AG10803 (cell line): Measurements from ENCODE around the gene GLCE.

Source experiments
- DNase-seq: peaks from one replicate; pipeline ENCODE4 v3.0.0; 2010; ENCODE audit warnings: low read depth
- H3K4me3 ChIP-seq: 2 replicates; pipeline ENCODE4 v1.5.1; 2011; ENCODE audit warnings: mild to moderate bottlenecking, low read length, control low read depth
- TF ChIP-seq, protein P1 (sequence below): conservative IDR thresholded peaks from 2 replicates; pipeline ENCODE4 v1.5.1; 2011; ENCODE audit warnings: mild to moderate bottlenecking, low read length, control low read depth, inconsistent platforms

The GLCE gene

DNA sequence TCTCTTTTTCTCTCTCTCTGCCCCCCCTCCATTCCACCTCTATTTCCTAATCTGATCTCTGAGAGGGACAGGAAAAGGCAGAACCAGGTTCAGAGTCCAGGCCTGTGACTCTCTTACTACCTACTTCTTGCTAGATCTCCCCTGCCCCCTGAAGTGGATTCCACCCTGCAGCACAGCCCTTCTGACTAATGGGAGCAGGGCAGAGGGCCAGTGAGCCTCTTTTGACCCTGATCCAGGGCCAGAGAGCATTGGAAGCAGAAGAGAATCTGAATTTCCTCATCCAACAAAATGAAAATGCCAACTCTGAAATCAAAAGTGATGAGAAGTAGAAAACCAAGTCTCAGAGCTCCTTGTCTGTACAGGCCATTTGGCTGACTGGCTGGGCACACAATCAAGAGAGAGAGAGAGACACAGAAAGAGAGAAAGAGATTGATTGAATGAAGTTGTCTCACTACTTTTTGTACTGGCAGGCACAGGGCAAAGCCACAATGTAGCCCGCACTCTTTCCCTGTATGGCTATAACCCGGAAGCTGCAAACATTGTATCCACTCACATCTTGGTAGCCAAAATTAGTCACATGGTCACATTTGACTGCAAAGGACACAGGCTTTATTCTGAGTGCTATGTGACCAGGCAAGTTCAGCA, 31.6 kb upstream of the GLCE start:
- TF ChIP-seq, protein P1, sequence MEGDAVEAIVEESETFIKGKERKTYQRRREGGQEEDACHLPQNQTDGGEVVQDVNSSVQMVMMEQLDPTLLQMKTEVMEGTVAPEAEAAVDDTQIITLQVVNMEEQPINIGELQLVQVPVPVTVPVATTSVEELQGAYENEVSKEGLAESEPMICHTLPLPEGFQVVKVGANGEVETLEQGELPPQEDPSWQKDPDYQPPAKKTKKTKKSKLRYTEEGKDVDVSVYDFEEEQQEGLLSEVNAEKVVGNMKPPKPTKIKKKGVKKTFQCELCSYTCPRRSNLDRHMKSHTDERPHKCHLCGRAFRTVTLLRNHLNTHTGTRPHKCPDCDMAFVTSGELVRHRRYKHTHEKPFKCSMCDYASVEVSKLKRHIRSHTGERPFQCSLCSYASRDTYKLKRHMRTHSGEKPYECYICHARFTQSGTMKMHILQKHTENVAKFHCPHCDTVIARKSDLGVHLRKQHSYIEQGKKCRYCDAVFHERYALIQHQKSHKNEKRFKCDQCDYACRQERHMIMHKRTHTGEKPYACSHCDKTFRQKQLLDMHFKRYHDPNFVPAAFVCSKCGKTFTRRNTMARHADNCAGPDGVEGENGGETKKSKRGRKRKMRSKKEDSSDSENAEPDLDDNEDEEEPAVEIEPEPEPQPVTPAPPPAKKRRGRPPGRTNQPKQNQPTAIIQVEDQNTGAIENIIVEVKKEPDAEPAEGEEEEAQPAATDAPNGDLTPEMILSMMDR, result no peak
- H3K4me3 ChIP-seq, result no peak overlapping the region
- peak; percentile 55 for DNase-seq

DNA sequence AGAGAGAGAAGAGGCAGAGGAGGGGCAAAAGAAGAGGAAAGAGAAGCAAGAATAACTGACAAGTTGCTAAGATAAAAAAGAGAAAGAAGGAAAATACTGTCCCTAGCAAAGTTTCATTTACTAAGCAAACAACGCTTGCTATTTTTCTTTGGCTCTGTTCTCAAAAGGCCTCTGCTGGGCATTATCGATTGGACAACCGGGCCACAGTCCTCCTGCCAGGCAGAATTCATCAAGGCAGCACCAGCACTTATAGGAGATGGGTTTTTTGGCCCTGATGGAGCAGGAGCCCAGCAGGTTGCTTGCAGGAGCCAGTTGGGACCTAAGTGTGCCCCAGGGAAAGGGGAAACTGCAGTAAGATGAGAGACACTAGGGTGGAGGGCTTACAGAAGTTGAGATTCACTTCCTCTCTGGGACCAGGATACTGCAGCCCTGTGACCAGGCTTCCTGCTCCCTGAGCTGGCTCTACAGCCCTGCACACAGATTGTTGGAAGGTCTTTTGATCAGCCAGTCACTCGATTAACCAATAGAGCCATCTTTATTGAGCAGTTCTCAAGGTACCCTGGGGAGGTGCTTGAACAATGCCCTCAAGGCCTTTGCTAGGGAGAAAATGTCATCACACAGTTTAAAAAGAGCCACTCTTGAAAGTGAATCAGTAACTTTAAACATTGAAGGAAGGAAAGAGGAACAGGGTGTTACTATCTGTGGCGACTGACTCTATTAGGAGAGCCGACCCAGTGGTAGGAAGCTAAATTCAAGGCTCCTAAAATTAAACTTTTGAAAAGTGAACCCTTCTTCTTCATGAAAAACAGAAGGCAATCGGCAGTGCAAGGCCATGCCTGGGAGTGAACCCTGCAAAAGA, 28.8 kb upstream of the GLCE start:
- DNase-seq, result no peak
- no peak overlapping the region for H3K4me3 ChIP-seq
- TF ChIP-seq, protein P1, result no peak

DNA sequence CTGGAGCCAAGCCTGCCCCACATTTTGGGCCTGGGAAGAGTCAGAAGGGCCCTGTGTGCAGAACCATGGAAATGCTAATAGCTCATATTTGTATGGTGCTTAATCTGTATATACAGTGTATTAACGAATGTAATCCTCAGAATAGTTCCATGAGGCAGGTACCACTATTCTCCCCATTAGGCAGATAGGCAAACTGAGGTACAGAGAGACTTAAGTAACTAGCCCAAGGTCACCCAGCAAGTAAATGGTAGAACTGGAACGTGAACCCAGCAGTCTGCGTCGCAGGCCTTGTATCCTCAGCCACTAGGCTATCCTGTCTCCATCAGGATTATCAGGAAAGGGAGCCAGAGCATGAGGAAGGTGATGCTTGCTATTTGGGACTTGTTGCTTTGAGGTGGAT, 28.0 kb upstream of the GLCE start:
- H3K4me3 ChIP-seq, result no peak overlapping the region
- no peak for DNase-seq
- TF ChIP-seq, protein P1, result no peak

DNA sequence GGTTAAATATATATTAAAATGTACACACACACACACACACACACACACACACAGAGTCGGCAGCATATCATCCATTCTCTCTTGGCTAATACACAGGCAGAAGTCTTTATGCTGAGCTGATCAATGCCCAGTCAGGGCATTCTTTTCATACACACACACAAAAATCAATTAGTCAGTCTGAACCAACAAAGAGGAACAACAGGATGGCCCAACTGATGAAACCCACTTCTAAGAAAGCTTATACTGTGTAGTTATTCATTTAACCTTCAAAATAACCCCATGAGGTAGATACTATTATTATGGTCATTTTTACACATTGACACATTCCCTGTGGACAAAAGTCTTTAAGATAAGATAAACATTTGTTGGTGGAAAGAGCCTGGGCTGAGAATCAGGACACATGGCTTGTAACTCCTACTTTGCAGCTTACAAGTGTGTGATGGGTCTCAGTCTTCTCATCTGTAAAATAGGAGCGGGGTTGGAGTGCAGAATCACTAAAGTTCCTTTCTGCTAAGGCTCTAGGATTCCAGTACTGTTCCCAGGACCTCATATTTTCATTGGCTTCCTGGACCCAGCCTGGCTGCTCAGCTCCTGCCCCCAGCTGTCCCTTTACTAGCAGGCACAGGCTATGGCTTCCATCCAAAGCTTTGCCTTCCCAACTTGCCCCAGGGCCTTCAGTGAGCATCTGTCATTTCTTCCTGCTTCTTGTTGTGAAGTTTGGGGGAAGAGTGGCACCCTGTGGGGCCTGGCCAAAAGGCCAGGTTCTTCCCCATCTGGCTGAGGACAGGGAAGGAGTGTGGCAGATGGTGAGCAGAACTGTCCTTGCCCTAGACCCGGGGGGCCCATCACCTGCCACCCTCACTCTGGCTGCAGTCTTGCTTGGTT, 27.2 kb upstream of the GLCE start:
- TF ChIP-seq, protein P1, result no peak
- DNase-seq, result no peak
- no peak overlapping the region for H3K4me3 ChIP-seq

DNA sequence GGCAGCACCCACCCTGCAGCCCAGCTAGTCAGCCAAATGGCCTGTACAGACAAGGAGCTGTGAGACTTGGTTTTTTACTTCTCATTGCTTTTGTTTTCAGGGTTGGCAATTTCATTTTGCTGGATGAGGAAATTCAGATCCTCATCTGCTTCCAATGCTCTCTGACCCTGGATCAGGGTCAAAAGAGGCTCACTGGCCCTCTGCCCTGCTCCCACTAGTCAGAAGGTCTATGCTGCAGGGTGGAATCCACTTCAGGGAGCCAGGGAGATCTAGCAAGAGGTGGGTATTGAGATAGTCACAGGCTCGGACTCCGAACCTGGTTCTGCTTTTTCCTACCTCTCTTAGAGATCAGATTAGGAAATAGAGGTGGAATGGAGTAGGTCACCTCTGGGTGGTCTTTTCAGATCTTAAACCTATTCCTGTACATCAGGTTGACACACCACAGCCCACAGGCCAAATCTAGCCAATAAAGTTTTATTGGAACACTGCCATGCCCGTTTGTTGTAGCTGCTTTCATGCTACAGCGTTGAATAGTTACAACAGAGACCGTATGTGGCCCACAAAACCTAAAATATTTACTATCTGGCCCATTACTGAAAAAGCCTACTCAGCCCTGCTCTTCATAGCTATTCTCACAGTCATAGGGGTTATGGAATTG, 26.4 kb upstream of the GLCE start:
- H3K4me3 ChIP-seq, result no peak overlapping the region
- TF ChIP-seq, protein P1, result no peak
- no peak for DNase-seq

DNA sequence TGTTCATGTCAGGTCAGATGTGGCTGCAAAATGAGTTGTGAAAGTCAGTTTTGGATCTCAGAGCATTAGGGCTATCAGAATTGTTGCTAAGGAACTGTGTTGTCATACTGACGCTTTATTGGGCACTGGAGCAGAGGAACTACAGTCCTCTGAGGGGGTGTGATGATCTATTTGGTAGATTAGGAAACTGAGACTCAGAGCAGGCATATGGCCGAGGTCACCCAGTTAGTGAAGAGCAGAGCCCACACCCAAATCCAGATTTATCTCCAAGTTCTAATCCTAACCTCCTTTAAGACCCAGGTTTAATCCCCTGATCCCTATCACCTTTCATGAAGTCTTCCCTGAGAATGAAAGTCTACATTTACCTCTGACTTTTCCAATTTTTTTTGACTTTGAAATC, 25.6 kb upstream of the GLCE start:
- no peak for DNase-seq
- TF ChIP-seq, protein P1, result no peak
- no peak overlapping the region for H3K4me3 ChIP-seq
